GM18951 (cell line): ENCODE results near the gene KSR1.
"Not testable (repeated sequence)": the region's sequence is repeated elsewhere in the genome, so short reads cannot be mapped to it uniquely, and the experiment has no call there.

Experiments used
- POLR2A ChIP-seq: IDR thresholded peaks from 4 replicates; pipeline ENCODE4 v1.6.1; 2011; ENCODE audit warnings: mild to moderate bottlenecking; ENCODE audit not compliant: insufficient read length, insufficient read depth; ENCODE audit errors: extremely low read depth
- in situ Hi-C: fragments of 300-500 bp; cut with MboI; formaldehyde crosslinking; loops from one replicate; pipeline ENCODE4 v1.12.0; 2022; ENCODE audit warnings: low sequenced_read_pairs, mixed read lengths, inconsistent platforms; ENCODE audit not compliant: unreplicated experiment

Gene KSR1

GRCh38 chr17:27663936-27664605, 207.8 kb downstream of the KSR1 start:
- in situ Hi-C loops, result loop anchor here (10.0 kb wide), 1 partner anchor 81 kb away; no protein-coding TSS in a partner anchor
- TF ChIP-seq POLR2A, result no peak

- in situ Hi-C loops, result loop anchor here (10.0 kb wide), 1 partner anchor 80 kb away; no protein-coding TSS in a partner anchor
- no peak for TF ChIP-seq POLR2A
Measured at GRCh38 chr17:27664606-27664965, 208.3 kb downstream of the KSR1 start.

GRCh38 chr17:27665549-27665948, 209.3 kb downstream of the KSR1 start:
- no peak for TF ChIP-seq POLR2A
- in situ Hi-C loops, result loop anchor here (10.0 kb wide), 1 partner anchor 79 kb away; no protein-coding TSS in a partner anchor

GRCh38 chr17:27666270-27666669, 210.0 kb downstream of the KSR1 start:
- in situ Hi-C loops, result loop anchor here (10.0 kb wide), 1 partner anchor 79 kb away; no protein-coding TSS in a partner anchor

GRCh38 chr17:27666831-27667560, 210.7 kb downstream of the KSR1 start:
- in situ Hi-C loops, result loop anchor here (10.0 kb wide), 1 partner anchor 78 kb away; no protein-coding TSS in a partner anchor

GRCh38 chr17:27667656-27668487, 211.6 kb downstream of the KSR1 start:
- in situ Hi-C loops, result loop anchor here (10.0 kb wide), 1 partner anchor 77 kb away; no protein-coding TSS in a partner anchor

More at GRCh38 chr17:27666831-27667560, 210.7 kb downstream of the KSR1 start:
- TF ChIP-seq POLR2A, result no peak

GRCh38 chr17:27668488-27668823, 212.2 kb downstream of the KSR1 start:
- TF ChIP-seq POLR2A, result no peak
- in situ Hi-C loops, result loop anchor here (10.0 kb wide), 1 partner anchor 76 kb away; no protein-coding TSS in a partner anchor

More at GRCh38 chr17:27667656-27668487, 211.6 kb downstream of the KSR1 start:
- no peak for TF ChIP-seq POLR2A

GRCh38 chr17:27669136-27669535, 212.9 kb downstream of the KSR1 start:
- in situ Hi-C loops, result loop anchor here (10.0 kb wide), 1 partner anchor 76 kb away; no protein-coding TSS in a partner anchor
- TF ChIP-seq POLR2A, result no peak

- in situ Hi-C loops, result loop anchor here (10.0 kb wide), 1 partner anchor 75 kb away; no protein-coding TSS in a partner anchor
Measured at GRCh38 chr17:27669850-27670249, 213.6 kb downstream of the KSR1 start.

GRCh38 chr17:27670791-27671590, 214.7 kb downstream of the KSR1 start:
- in situ Hi-C loops, result no loop called here
- TF ChIP-seq POLR2A, result no peak

More at GRCh38 chr17:27669850-27670249, 213.6 kb downstream of the KSR1 start:
- TF ChIP-seq POLR2A, result no peak

- in situ Hi-C loops, result no loop called here
- TF ChIP-seq POLR2A, result no peak
Measured at GRCh38 chr17:27671591-27671910, 215.3 kb downstream of the KSR1 start.

GRCh38 chr17:27671977-27672480, 215.8 kb downstream of the KSR1 start:
- in situ Hi-C loops, result not testable (repeated sequence)
